Measurements from ENCODE around the gene RALBP1. TPM values are rescaled to one million over a fixed set of nuclear protein-coding genes. Genes with fewer than 3 reads are reported as not detected.

Gene RALBP1
- total RNA-seq, 1 experiment from 2014 or later, result 70.0 TPM

GRCh38 chr18:9558387-9559064 lies 83.2 kb downstream of the RALBP1 start:
- DNase-seq (ENCODE audit: low read depth, low spot score) (no peak), ATAC-seq (no peak)
- no peak overlapping the region for H3K27ac ChIP-seq (ENCODE audit: low read length)
- CTCF ChIA-PET, result no interaction called here
- intact Hi-C loops (cut with micrococcal nuclease; ENCODE audit: unreplicated experiment), result no loop called here
- TF ChIP-seq REST (IDR thresholded peaks at IDR 0.05; ENCODE audit: insufficient read depth in 1 of 2, low read depth in 2 of 2, low read length in 1 of 2) (no peak), SIN3A (IDR thresholded peaks at IDR 0.05; ENCODE audit: borderline replicate concordance, insufficient read depth, low read depth, low read length) (no peak), POLR2AphosphoS5 (IDR thresholded peaks at IDR 0.05; ENCODE audit: low read depth, low read length) (no peak), CTCF (IDR thresholded peaks at IDR 0.05) (no peak), TCF7L2 (IDR thresholded peaks at IDR 0.05; ENCODE audit: low read depth, low read length) (no peak)
- H3K36me3 ChIP-seq (ENCODE audit: control insufficient read depth, insufficient read depth, low read length), result peaks cover 30% of the 10 kb centered on the region
- in situ Hi-C loops (cut with HindIII; ENCODE audit: low pct_unique_long_range_greater_than_20kb, low sequenced_read_pairs), result no loop called here
- BruUV-seq (replicated peaks), result no TSS peak
- POLR2A ChIA-PET, result no interaction called here
- H3K4me1 ChIP-seq (ENCODE audit: control insufficient read depth, insufficient read depth, low read length), result no peaks in the 10 kb centered on the region
- H3K9me3 ChIP-seq (ENCODE audit: control insufficient read depth, insufficient read depth, low read depth, low read length), result no peaks in the 10 kb centered on the region
- no peak overlapping the region for H3K4me3 ChIP-seq (ENCODE audit: low read depth in 2 of 2, low read length in 2 of 2)
- no peaks in the 10 kb centered on the region for H3K27me3 ChIP-seq (ENCODE audit: control insufficient read depth, insufficient read depth, low read length)

- ChIA-PET CTCF (no interaction called here), POLR2A (no interaction called here)
- TF ChIP-seq POLR2AphosphoS5 (IDR thresholded peaks at IDR 0.05; ENCODE audit: low read depth, low read length) (no peak), CTCF (IDR thresholded peaks at IDR 0.05) (no peak)
- no TSS peak for BruUV-seq (replicated peaks)
- no peaks in the 10 kb centered on the region for H3K9me3 ChIP-seq (ENCODE audit: control insufficient read depth, insufficient read depth, low read depth, low read length)
- no peaks in the 10 kb centered on the region for H3K27me3 ChIP-seq (ENCODE audit: control insufficient read depth, insufficient read depth, low read length)
- no peak overlapping the region for H3K27ac ChIP-seq (ENCODE audit: low read length)
- ATAC-seq, result no peak
- H3K4me1 ChIP-seq (ENCODE audit: control insufficient read depth, insufficient read depth, low read length), result no peaks in the 10 kb centered on the region
- H3K36me3 ChIP-seq (ENCODE audit: control insufficient read depth, insufficient read depth, low read length), result peaks cover 29% of the 10 kb centered on the region
- H3K4me3 ChIP-seq (ENCODE audit: low read depth in 2 of 2, low read length in 2 of 2), result no peak overlapping the region
- intact Hi-C loops (cut with micrococcal nuclease; ENCODE audit: unreplicated experiment) (no loop called here), in situ Hi-C loops (cut with HindIII; ENCODE audit: low pct_unique_long_range_greater_than_20kb, low sequenced_read_pairs) (no loop called here)
- DNase-seq (ENCODE audit: low read depth, low spot score), result no peak
These were observed 83.9 kb downstream of the RALBP1 start for GRCh38 chr18:9559253-9559652.

Data from Panc1 (cell line).